ENCODE data around the gene MAPK8. TPM values are rescaled to one million over a fixed set of nuclear protein-coding genes. Genes with fewer than 3 reads are reported as not detected.
A peak's percentile ranks its signal among the peaks of the same experiment; 100 is the strongest.

MAPK8 gene
- total RNA-seq (ENCODE audit: low replicate concordance) = 22.4 and 39.1 TPM in 2 replicates

DNA sequence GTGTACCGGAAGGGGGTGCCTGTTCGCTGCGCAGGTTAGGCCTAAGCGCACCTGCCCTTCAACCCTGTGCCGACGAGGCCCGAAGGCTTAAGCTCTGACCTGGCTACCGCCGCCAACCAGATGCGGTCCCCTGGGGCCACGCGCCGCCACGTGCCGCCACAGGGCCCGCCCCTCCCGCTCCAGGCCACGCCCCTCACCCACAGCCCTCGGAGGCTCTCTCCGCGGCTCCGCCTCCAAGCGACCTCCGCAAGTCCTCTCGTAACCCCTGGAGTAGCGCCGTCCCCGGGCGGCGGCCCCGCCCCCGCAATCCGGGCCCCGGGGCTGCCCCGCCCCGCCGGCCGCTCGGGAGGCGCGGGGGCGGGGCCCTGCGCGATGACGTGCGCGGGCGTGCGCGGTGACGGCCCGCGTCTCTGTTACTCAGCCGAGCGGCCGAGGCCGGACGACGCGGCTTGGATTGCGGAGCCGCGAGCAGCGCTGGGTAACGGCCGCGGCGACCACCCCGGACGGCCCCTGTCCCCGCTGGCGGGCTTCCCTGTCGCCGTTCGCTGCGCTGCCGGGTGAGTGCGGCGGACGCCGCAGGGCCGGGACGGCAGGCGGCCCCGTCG is at the start of gene MAPK8:
Gene MAPK8 (plus strand): TSS at position 413 of the 605 bp plus-strand sequence. CDS start 94,984 bp downstream, outside the sequence.
- TF ChIP-seq, protein P1, sequence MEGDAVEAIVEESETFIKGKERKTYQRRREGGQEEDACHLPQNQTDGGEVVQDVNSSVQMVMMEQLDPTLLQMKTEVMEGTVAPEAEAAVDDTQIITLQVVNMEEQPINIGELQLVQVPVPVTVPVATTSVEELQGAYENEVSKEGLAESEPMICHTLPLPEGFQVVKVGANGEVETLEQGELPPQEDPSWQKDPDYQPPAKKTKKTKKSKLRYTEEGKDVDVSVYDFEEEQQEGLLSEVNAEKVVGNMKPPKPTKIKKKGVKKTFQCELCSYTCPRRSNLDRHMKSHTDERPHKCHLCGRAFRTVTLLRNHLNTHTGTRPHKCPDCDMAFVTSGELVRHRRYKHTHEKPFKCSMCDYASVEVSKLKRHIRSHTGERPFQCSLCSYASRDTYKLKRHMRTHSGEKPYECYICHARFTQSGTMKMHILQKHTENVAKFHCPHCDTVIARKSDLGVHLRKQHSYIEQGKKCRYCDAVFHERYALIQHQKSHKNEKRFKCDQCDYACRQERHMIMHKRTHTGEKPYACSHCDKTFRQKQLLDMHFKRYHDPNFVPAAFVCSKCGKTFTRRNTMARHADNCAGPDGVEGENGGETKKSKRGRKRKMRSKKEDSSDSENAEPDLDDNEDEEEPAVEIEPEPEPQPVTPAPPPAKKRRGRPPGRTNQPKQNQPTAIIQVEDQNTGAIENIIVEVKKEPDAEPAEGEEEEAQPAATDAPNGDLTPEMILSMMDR (IDR thresholded peaks at IDR 0.05; ENCODE audit: insufficient read depth, low read length) = no peak
- peak; percentile 79 for DNase-seq (ENCODE audit: low read depth)
- peak within 1 kb of the TSS; percentile 80 for H3K4me3 ChIP-seq (ENCODE audit: low read depth, low read length)

DNA sequence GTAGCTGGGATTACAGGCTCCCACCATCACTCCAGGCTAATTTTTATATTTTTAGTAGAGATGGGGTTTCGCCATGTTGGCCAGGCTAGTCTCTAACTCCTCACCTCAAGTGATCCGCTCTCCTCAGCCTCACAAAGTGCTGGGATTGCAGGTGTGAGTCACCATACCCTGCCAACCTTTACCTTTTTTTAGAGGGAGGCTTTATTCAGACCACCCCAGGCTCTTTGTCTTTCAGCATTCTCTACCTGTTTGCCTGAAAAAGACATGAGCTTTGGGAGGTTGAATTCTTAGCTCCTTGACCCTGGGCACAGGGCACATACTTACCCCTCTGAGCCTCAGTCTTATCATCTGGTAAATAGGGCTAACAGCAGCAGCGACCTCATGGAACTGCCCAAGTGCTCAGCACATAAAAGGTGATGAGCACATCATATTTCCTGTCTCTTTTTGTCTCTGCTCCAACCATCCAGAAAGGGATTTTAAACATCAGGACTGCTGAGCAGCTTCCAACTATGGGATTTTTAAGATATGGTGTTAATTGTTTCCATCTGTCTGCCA is 49.0 kb upstream of the MAPK8 start:
- no peak overlapping the region for H3K4me3 ChIP-seq (ENCODE audit: low read depth, low read length)
- no peak for DNase-seq (ENCODE audit: low read depth)
- TF ChIP-seq, protein P1 (IDR thresholded peaks at IDR 0.05; ENCODE audit: insufficient read depth, low read length) = no peak

DNA sequence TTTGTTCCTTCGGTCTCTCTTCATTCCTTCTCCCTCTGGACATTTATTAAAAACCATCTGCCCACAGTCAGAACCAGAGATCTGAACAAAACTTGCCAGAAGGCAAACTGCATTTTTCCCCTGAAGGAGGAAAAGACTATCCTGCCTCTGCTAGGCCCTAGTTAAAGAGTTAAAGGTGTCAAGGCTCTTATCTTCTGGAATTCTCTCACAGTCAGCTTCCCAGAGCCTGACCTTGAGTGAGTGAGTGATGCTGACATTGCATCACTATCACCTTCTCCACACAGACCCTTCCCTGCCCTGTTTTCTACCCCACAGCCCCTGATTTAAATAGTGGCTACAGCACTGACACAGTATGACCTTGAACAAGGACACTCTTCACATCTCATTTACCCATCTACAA is 48.4 kb upstream of the MAPK8 start:
- TF ChIP-seq, protein P1 (IDR thresholded peaks at IDR 0.05; ENCODE audit: insufficient read depth, low read length) = no peak
- H3K4me3 ChIP-seq (ENCODE audit: low read depth, low read length) = no peak overlapping the region
- DNase-seq (ENCODE audit: low read depth) = no peak

DNA sequence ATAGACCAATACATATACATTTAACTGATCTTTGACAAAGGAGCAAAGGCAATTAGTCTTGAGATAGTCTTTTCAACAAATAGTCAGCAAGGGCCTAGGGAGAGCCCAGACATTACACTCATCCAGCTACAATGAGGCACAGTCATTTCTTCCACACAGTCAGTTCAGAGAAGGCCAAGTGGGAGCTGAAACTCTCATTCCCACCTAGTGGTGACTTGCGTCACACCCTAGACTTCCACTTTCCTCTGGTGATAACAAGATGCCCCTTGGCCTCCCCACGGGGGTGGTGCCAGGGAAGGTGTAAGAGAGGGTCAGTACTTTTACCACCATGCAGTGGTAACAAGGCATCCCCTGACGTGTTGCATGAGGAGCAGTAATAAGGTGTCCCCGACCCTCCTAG is 39.9 kb upstream of the MAPK8 start:
- TF ChIP-seq, protein P1 (IDR thresholded peaks at IDR 0.05; ENCODE audit: insufficient read depth, low read length) = no peak
- no peak overlapping the region for H3K4me3 ChIP-seq (ENCODE audit: low read depth, low read length)

DNA sequence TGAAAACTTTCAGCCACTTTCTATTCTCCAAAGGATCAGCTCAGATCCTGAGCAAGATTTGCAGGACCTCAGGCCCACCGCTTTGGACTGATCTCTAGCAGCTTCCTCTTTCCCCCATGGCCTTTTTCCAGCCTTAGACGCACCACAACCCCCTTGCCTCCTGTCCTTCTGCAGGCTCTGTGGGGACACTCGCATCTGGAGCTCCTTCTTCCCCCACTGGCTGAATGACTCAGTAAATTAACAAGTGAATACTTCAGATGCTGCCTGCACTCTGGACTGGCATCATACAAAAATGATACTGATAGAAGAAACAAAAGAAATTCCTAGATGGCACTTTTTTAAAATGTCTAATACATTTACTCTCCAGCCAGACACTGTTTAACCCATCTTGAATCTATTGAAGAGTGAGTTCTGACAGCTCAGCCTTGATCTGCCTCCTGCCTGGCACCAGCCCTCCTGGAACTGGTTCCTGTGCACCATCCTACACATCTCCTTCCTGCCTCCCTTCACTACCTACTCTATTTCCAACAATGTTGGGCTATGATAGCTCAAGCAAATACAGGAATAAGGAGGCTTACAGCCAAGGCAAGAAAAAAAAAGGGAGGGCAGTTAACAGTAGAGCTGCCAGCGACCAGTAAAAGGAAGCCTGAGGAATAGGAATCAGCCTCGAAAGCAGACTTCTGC is 35.3 kb upstream of the MAPK8 start:
- no peak overlapping the region for H3K4me3 ChIP-seq (ENCODE audit: low read depth, low read length)
- TF ChIP-seq, protein P1 (IDR thresholded peaks at IDR 0.05; ENCODE audit: insufficient read depth, low read length) = no peak
- DNase-seq (ENCODE audit: low read depth) = no peak

More for the DNA sequence above, 39.9 kb upstream of the MAPK8 start:
- DNase-seq (ENCODE audit: low read depth) = no peak

DNA sequence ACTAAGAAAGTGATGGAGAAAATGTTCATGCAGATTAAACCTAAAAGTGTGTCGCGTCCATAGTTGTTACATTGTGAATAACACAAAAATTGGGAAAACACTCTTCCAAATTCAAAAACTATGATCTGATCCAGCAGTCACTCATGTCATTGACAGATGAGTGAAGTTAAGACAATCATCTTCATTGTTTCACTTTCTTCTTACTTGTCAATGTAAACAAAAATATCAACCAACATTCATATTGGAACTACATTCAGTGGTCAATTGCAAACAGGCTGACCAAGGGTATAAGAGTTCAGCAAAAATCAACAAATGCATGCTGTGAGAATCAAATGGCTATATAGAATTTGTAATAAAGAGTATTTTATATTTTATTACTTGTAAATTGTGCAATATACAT is 33.8 kb upstream of the MAPK8 start:
- H3K4me3 ChIP-seq (ENCODE audit: low read depth, low read length) = no peak overlapping the region
- no peak for DNase-seq (ENCODE audit: low read depth)
- TF ChIP-seq, protein P1 (IDR thresholded peaks at IDR 0.05; ENCODE audit: insufficient read depth, low read length) = no peak

All from fibroblast of the aortic adventitia (primary cell).